Right lobe of liver (tissue), 6 donors: ENCODE data around the gene ATF4. TPM values are rescaled to one million over a fixed set of nuclear protein-coding genes. Genes with fewer than 3 reads are reported as not detected.

Experiments used
- ATAC-seq, 4 donors: fragments of 200-7000 bp; cut with Tn5 transposase; one replicate each; pipeline ENCODE4 v1.9.1; 2020; ENCODE audit warnings: mild to moderate bottlenecking in 4 of 4, moderate library complexity in 4 of 4
- DNase-seq, 3 donors: peaks; one replicate each; pipeline ENCODE4 v3.0.0-alpha.2; 2020
- H3K27ac ChIP-seq, 3 donors: fragments of 200-600 bp; one replicate each; pipeline ENCODE4 v1.8.0; 2022
- H3K27me3 ChIP-seq, 2 donors: fragments of 200-600 bp; one replicate each; pipeline ENCODE4 v1.8.0; 2022
- H3K36me3 ChIP-seq, 4 donors: fragments of 200-600 bp; sonication (generic) in 1 of 4; one replicate each; pipeline versions ENCODE4 v1.5.1 to v1.8.0; 2017 to 2022; ENCODE audit warnings: control low read depth in 1 of 4
- H3K4me1 ChIP-seq, 4 donors: fragments of 200-600 bp; sonication (generic) in 1 of 4; one replicate each; pipeline versions ENCODE4 v1.5.1 to v1.8.0; 2017 to 2022; ENCODE audit warnings: control low read depth in 1 of 4
- H3K4me3 ChIP-seq, 3 donors: fragments of 200-600 bp; one replicate each; pipeline ENCODE4 v1.8.0; 2022
- H3K9me3 ChIP-seq, 4 donors: fragments of 200-600 bp; sonication (generic) in 1 of 4; one replicate each; pipeline versions ENCODE4 v1.5.1 to v1.8.0; 2017 to 2022; ENCODE audit warnings: control low read depth in 1 of 4
- POLR2A ChIP-seq: fragments of 450-650 bp; IDR thresholded peaks from one replicate; pipeline ENCODE4 v1.6.1; 2017; ENCODE audit warnings: antibody characterized with exemption, mild to moderate bottlenecking
- WGBS: methylation state at CpG from one replicate; pipeline ENCODE4 v1.1.6; 2018; ENCODE audit warnings: low coverage, low lambda C conversion rate; ENCODE audit not compliant: insufficient coverage; ENCODE audit errors: missing lambda C conversion rate; 5-methylcytosine and 5-hydroxymethylcytosine counted together
- intact Hi-C, 2 donors: fragments of 100-400 bp; cut with DNase I; formaldehyde crosslinking; loops; one replicate each; pipeline versions ENCODE4 v1.11.2 to v1.14.1; 2022
- total RNA-seq, 6 experiments: library from RNA; depleted of rRNA in 2 of 6; stranded (reverse); fragments of >200 nt in 2 of 6; fragmentation: NEBNext Ultra II Directional in 3 of 6; extraction: Animal tissue kit (Norgen Biotek cat#: 25700) in 3 of 6; gene quantifications; one replicate each; pipeline versions ENCODE4 v1.1.0 to v1.2.4, GENCODE V29; 2016 to 2023
- TF ChIP-seq, protein P1 (sequence below), 4 donors: fragments of 200-600 bp in 3 of 4; fragments of 450-650 bp in 1 of 4; IDR thresholded peaks; one replicate each; pipeline versions ENCODE4 v1.5.1 to v1.8.0; 2016 to 2022; ENCODE audit warnings: antibody characterized with exemption in 4 of 4, mild to moderate bottlenecking in 2 of 4
- donor health status: DM: no; HTN: yes; CAD: no.
- donor health status: DM: no; HTN: no; CAD: no.
- donor health status: DM: no; HTN: no; CAD: no.
- donor health status: DM: no; HTN: yes; CAD: no.
- donor health status: DM: no; HTN: yes; CAD: no.

Gene ATF4
- total RNA-seq, 6 experiments from 2014 or later: 114 to 187 (median 157) TPM

DNA sequence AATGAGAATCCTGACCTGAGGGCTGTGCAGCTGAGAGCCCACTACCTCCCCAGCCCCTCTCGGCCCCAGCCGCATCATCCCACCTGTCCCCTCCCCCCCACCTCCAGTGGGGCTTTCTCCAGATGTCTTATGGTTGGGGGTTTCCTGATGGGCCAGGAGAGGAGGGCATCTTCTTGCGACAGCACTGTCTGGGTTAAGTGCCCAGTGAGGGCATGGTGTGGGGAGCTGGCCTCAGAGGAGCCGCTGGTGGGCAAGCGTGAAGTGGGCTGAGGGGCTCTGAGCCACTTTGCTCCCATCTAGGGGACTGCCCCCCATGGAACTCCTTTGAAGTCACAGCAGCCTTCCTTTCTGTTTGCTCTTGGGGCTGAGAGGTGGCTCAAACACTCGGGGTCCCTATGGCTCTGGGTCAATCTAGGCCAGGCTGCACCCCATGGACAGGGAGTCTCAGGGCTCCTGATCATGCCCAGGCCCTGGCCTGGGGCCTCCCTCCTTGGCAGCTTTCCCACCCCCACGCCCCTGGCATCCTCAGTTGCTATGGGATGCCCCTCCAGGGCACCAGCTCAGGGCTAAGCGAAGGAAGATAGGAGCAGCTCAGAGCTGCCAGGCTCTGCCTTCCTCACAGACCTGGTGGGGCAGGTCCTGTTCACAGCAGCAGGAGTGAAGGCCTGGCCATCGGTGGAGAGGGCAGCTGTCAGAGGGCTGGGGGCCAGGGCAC, 29.2 kb upstream of the ATF4 start:
- Histone ChIP-seq H3K27ac (no peak overlapping the region), H3K4me1 (no peaks in the 10 kb centered on the region), H3K27me3 (no peaks in the 10 kb centered on the region), H3K4me3 (no peak overlapping the region), H3K36me3 (no peaks in the 10 kb centered on the region), H3K9me3 (no peaks in the 10 kb centered on the region)
- no CpG with 5 or more reads among the region's 9 CpGs for WGBS
- DNase-seq (peak in 1 of 3 donors; percentile 41), ATAC-seq (no peak)
- TF ChIP-seq, protein P1, sequence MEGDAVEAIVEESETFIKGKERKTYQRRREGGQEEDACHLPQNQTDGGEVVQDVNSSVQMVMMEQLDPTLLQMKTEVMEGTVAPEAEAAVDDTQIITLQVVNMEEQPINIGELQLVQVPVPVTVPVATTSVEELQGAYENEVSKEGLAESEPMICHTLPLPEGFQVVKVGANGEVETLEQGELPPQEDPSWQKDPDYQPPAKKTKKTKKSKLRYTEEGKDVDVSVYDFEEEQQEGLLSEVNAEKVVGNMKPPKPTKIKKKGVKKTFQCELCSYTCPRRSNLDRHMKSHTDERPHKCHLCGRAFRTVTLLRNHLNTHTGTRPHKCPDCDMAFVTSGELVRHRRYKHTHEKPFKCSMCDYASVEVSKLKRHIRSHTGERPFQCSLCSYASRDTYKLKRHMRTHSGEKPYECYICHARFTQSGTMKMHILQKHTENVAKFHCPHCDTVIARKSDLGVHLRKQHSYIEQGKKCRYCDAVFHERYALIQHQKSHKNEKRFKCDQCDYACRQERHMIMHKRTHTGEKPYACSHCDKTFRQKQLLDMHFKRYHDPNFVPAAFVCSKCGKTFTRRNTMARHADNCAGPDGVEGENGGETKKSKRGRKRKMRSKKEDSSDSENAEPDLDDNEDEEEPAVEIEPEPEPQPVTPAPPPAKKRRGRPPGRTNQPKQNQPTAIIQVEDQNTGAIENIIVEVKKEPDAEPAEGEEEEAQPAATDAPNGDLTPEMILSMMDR (IDR thresholded peaks at IDR 0.05): no peak
- TF ChIP-seq POLR2A: no peak
- intact Hi-C loops: loop anchor here in 1 of 2 donors (5.0 kb wide), 1 partner anchor 36 kb away; no protein-coding TSS in a partner anchor

DNA sequence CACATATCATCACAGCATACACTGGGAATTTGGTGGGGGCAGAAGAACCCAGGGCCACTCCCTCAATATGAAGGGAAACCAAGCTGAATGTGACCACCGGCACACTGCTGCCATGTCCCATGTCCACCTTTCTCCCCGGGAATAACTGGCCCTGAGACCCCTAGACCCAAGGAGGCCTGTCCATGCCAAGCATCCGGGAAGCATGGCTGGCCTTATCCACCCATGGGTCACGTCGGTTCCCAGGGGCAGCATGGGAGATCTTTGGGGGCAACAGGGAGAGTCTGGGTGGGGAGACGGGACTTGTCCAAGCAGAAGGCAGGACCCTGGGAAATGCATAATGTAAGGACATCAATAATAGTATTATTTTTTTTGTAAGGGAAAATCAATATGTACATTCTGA, 28.7 kb upstream of the ATF4 start:
- H3K9me3 ChIP-seq: no peaks in the 10 kb centered on the region
- H3K27ac ChIP-seq: no peak overlapping the region
- H3K4me1 ChIP-seq: no peaks in the 10 kb centered on the region
- TF ChIP-seq, protein P1 (IDR thresholded peaks at IDR 0.05): no peak
- TF ChIP-seq POLR2A: no peak
- H3K4me3 ChIP-seq: no peak overlapping the region
- DNase-seq: peak in 1 of 3 donors; percentile 34
- WGBS: 51% methylated on average over 4 of the region's 6 CpGs
- no peaks in the 10 kb centered on the region for H3K36me3 ChIP-seq
- intact Hi-C loops: loop anchor here in 1 of 2 donors (5.0 kb wide), 1 partner anchor 36 kb away; no protein-coding TSS in a partner anchor
- no peak for ATAC-seq
- no peaks in the 10 kb centered on the region for H3K27me3 ChIP-seq

DNA sequence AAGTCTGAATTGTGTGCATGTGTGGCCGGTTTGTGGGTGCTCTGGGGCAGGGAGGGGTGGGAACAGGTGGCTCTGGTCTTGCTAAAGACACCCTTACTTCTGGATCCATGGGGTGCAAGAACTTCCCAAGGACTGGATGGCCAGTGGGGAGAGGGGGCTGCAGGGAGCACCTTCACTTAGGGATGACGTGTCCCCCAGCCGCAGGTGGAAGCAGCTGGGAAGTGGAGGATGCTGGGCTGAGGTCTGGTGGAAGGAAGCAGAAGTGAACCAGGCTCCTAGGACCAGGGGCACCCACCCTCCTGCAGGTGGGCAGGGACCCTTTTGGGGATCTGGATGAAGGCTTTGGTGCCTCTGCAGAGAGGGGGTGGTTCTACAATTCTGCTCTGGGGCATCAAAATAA, 28.2 kb upstream of the ATF4 start:
- ATAC-seq (no peak), DNase-seq (peak in 1 of 3 donors; percentile 17)
- TF ChIP-seq POLR2A: no peak
- TF ChIP-seq, protein P1 (IDR thresholded peaks at IDR 0.05): no peak
- intact Hi-C loops: loop anchor here in 1 of 2 donors (5.0 kb wide), 1 partner anchor 35 kb away; no protein-coding TSS in a partner anchor
- Histone ChIP-seq H3K9me3 (no peaks in the 10 kb centered on the region), H3K36me3 (no peaks in the 10 kb centered on the region), H3K4me3 (no peak overlapping the region), H3K4me1 (no peaks in the 10 kb centered on the region), H3K27me3 (no peaks in the 10 kb centered on the region), H3K27ac (no peak overlapping the region)
- WGBS: 50% methylated on average over 1 of the region's 3 CpGs

DNA sequence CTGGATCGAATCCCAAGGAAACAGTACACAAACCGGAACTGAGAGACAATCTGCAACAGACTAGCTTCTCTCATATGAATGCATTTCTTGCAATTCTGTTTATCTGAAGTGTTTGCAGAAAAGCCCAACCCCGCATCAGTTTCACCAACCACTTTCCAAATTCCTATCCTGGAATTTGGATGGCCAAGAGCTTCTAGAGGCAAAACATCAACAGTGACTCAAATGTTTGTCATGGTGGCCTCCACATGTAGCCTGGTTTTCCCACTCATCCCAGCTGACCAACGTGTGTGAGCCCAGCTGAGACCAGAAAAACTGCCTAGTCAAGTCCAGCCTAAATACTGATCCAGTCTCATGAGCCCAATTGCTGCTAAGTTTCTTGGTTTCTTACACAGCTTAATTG, 26.6 kb upstream of the ATF4 start:
- WGBS: 41% methylated on average over 4 of the region's 4 CpGs

More for the DNA sequence above, 26.6 kb upstream of the ATF4 start:
- Histone ChIP-seq H3K4me3 (no peak overlapping the region), H3K27ac (no peak overlapping the region), H3K4me1 (no peaks in the 10 kb centered on the region), H3K9me3 (no peaks in the 10 kb centered on the region), H3K36me3 (no peaks in the 10 kb centered on the region), H3K27me3 (no peaks in the 10 kb centered on the region)
- no peak for ATAC-seq
- TF ChIP-seq, protein P1 (IDR thresholded peaks at IDR 0.05): no peak
- no peak for TF ChIP-seq POLR2A
- peak in 1 of 3 donors; percentile 2 for DNase-seq
- intact Hi-C loops: loop anchor here in 1 of 2 donors (5.0 kb wide), 1 partner anchor 34 kb away; no protein-coding TSS in a partner anchor
